GM18526 (cell line): ENCODE results near the gene PLCL1.

Experiments used
- POLR2A ChIP-seq: IDR thresholded peaks from 3 replicates; pipeline ENCODE4 v1.6.1; 2011; ENCODE audit not compliant: insufficient read length; ENCODE audit errors: extremely low read depth

The PLCL1 gene

DNA sequence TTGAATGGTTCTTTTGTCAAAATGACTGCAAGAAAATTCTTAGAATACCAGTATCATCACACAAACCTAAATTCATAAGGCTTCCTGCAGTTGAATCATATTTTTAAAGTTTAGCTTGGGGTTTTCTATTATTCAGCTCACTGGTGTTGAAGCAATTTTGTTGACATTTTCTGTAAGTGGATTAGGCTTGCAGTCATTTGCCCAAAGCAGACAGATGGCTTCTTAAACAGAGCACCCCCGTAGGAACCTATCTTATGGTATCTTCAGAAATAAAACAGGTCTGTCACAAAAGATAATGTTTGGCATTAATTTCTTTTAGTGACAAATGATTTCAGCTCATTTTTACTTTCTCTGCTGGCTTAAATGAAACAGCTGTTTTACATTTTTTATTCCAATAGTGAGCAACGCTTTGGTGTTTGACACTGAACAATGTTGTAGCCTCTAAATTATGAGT lies 331.1 kb downstream of the PLCL1 start:
- TF ChIP-seq POLR2A: no peak

DNA sequence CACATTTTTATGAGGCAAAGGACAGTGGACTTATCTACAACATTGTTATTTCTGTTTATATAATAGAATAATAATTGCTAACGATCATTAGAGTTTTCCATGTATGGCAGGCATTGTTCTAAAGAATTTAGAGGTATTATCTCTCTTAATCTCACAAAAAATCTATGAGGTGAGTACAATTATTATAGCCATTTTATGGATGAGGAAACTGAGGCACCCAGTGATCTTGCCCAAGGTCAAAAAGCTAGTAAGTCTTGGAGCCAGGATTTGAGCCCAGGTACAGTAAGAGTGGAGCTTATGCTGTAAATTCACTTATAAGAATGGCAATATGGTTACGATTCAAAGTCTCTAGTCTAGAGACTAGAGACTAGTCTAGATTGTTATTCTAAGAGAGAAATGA lies 331.7 kb downstream of the PLCL1 start:
- TF ChIP-seq POLR2A: no peak

DNA sequence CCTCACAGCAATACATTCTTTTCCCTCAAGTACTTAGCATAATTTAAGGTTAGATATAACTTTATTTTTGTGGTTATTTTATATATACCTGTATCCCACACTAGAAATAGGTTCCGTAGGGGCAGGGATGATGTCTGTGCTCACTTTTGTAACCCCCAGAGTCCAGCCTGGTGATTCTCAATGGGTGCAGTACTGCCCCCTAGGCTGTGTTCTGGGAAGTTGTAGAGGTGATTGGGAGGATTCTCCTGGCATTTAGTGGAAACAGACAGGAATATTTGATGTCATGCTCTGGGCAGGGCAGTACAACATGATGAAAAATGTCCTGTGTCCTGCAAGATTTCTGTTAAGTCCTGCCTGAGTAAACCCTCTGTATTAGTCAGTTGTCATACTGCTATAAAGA lies 333.3 kb downstream of the PLCL1 start:
- TF ChIP-seq POLR2A: no peak

DNA sequence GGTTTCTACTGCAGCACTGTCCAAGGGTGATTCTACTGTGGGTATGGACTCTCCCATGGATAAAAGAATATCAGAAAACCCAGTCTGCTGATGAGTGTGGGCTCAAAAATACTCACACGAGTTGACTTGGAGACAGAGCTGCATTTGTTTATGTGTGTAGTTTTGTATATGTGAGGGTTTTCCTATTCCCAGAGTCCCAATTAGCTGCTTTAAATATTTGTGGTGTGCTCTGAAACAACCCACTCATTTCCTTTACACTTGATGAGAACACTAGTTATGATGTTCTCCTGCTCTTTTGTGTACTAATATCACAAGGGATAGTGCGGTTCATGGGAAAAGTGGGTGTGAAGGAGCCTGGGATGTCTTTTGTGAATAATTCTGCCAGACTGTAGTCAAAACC lies 337.3 kb downstream of the PLCL1 start:
- no peak for TF ChIP-seq POLR2A

DNA sequence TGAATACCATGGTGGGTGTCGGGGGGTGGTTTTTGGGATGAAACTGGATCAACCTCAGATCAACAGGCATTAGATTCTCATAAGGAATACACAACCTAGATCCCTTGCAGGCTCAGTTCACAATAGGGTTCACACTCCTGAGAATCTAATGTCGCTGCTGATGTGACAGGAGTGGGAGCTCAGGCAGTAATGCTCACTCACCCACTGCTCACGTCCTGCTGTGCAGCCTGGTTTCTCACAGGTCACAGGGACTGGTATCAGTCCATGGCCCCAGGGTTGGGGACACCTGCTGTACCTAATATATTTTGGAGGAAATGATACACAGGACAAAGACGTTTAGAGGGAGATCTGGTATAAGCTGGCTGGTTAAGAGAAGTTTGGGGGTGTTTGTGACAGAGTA lies 338.8 kb downstream of the PLCL1 start:
- no peak for TF ChIP-seq POLR2A

DNA sequence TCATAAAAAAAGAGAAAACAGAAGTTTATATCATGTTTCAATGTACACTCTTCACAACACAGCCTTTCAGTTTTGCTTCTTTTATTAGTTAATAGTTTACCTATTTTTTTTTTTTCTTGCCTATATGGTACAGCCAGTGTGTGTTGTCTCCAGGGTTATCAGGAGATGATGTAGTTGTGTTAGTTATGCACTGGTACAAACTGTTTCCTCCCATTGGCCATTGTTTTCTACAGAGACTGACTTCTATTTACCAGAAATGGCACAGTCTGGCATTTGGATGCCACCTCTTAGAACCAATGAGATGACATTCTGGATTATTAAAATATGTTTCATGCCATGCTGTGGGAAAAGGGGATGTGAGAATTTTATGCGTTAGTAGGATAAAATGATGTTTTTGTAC lies 339.4 kb downstream of the PLCL1 start:
- TF ChIP-seq POLR2A: no peak

DNA sequence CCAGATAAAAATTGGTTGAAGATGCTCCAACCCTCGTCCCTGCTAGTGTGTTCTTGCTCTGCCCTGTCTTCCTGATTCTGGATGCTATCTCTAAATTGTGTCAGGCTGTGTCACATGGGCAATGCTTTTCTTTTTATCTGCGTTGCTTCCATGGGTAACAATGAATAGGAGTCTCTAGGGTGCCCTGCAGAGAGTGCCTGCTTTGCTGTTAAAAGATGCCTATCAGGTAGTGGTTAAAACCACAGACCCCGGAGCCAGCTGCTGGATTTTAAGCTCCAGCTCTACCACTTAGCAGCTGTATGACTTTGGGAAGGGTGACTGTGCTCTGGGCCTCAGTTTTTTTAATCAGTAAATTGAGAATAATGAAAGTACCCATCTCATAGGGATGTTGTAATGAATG lies 340.3 kb downstream of the PLCL1 start:
- no peak for TF ChIP-seq POLR2A

DNA sequence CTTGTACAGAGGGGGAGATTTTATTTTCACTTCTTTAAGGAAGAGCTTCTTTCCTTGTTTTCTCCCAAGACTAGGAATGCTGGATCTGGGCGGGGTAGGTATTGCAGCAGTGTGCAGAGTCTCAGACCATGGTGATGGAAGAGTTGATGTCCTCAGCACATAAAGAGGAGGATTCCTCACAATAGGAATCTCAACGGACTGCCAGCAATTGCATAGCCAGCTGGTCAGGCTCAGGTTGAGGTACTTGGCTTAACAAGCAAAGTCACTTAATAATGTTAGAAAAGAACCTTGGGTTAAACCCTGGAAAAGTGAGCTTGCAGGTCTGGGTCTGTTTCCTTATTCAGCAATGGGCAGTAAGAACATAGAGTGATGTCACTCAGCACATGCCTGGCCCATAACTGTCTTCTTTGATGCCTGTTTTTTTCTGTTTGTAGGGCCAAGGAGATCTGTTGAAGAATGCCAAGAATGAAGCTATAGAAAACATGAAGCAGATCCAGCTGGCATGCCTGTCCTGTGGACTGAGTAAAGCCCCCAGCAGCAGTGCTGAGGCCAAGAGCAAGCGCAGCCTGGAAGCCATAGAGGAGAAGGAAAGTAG lies 342.1 kb downstream of the PLCL1 start:
- no peak for TF ChIP-seq POLR2A

DNA sequence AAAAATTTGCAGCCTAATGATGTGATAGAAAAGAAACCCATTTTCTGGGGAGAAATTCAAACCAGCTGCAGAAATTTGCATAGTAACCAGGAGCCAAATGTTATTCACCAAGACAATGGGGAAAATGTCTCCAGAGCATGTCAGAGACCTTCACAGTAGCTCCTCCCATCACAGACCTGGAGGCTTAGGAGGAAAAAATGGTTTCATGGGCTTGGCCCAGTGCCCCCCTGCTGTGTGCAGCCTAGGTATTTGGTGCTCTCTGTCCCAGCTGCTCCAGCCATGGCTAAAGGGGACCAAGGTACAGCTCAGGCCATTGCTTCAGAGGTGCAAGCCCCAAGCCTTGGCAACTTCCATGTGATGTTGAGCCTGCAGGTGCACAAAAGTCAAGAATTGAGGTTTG lies 352.9 kb downstream of the PLCL1 start:
- TF ChIP-seq POLR2A: no peak

DNA sequence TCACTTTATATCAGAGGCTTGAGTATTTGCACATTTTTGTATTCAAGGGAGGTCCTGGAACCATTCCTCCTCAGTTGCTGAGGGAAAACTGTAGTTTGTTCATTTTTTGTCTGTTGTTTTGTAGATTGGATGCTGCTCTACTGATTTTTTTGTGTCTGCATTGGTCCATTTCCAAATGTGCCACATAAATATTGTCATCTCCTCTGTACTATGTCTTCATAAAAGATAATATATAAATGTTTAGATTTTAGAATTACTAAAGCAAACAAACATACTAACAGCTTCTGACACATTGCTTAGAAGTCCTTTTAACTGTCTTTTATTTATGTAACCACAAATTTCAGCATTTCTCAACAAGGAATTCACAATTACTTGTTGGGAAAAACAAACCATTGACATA lies 356.8 kb downstream of the PLCL1 start:
- no peak for TF ChIP-seq POLR2A

DNA sequence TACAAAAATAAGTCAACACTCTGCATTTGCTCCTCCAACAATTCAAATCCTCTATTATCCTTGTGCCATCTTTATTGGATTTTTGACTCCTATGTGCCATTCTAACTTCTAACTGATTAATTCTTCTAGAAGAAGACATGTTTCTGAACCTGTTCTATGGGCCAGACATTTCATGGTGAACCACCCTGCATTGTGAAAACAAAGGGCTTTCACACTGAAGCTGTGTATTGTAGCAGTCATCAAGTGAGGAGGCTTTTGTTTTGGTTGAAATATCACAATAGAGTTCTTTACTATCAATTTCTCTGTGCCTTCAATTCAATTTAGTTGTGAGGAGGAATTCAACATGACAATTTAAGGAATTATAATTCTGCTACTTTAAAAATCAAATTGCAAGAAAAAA lies 357.9 kb downstream of the PLCL1 start:
- no peak for TF ChIP-seq POLR2A

DNA sequence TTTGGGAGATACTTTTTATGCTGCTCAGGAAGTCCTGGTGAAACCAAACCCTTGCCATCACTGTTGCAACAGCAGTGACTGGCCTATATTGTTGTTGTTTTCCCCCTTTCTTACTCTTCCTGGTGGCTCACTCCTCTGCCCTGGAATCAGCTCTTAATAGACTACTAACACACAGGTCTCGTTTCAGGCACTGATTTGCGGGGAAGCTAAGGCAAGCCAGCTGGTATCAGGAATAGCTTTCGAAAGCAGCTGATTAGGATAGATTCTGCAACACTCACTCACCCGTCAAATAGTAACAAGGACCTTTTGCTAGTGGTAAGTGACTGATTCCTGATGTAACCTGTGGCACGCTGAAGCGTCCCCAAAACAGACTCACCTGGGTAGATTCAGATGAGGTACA lies 360.4 kb downstream of the PLCL1 start:
- TF ChIP-seq POLR2A: no peak

DNA sequence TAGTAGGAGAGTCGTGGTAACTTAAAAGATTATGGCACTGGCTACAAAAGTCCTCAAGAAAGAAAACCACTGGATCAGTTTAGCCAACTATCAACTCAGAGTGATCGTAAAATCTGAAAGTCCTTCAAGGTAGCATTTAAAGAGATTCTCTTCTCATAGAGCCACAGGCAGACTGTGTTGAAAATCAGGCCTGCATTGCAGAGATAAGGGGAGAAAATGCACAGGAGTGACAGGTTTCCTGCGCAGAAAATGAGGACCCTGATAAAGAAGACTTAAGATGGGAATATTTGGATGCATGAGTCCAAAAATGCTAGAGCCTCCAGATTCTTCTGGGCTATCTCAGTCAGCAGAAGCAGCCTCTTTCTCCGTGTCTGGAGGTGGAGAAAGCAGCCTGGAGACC lies 360.9 kb downstream of the PLCL1 start:
- no peak for TF ChIP-seq POLR2A

DNA sequence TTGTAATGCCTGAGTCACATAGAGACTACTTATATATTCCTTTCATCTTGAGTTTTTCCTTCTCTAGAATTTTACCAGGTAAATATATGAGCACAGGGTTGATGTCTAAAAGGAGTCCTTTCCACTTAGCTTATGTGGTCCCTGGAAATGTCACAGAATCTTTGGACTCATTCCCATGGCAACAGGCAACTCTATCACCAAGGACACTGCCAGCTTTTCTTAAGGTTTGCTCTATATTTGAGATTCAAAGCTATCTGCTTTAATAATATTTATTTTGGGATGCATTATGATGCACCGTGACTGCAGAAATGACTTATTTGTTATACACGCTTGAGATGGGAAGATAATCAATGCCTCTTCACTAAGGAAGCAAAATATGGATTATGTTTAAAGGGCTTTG lies 363.0 kb downstream of the PLCL1 start:
- TF ChIP-seq POLR2A: no peak

DNA sequence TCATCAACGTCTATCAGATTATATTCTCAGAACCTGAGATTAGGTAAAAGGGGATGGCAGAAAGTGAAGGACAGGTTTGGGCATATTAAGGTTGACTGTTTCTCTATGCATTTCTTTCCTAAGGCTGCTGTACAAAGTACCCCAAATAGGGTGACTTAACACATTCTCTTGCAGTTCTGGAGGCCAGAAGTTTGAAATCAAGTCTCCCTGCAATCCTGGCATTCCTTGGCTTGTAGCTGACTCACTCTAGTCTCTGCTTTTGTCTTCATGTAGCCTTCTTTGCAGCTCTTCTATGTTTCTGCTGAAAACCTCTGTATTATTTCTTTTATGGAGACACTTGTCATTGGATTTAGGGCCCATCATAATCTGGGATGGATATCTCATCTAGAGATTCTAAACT lies 364.3 kb downstream of the PLCL1 start:
- TF ChIP-seq POLR2A: no peak

DNA sequence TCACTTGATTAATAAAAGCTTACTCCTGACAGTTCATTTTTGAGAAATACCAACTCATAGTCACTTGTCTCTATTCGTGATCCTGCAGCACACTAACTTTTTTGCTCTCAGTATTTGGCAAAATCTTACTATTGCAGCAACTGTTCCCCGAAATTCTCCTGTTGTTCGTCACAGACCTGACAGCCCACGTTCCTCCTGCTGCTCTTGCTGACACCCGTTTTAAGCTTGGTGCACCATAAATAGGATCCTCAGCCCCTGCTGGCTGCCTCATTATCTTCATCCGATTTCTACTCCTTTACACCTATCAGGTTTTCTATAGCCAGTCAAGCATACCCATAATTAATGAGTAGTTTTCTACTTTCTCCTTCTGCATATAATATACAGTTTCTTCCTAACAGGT lies 368.8 kb downstream of the PLCL1 start:
- no peak for TF ChIP-seq POLR2A

DNA sequence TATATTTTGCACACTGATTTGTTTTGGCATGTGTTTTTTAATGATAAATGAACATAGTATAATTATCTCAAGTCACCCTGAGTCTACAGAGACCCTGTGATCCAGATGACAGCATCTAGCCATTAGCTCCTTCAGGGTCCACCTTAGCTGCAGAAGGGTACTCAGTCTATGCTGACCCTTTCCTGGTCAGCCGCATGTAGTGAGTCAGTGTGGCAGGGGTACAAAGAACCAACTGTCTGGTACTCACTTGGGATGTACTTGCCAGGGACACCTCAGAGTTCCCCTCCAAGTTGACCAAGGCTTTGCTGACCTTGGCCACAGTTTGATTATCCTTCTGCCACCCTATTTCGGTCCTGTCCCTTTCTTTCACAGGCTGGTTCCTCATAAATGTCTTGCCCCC lies 369.5 kb downstream of the PLCL1 start:
- TF ChIP-seq POLR2A: no peak

DNA sequence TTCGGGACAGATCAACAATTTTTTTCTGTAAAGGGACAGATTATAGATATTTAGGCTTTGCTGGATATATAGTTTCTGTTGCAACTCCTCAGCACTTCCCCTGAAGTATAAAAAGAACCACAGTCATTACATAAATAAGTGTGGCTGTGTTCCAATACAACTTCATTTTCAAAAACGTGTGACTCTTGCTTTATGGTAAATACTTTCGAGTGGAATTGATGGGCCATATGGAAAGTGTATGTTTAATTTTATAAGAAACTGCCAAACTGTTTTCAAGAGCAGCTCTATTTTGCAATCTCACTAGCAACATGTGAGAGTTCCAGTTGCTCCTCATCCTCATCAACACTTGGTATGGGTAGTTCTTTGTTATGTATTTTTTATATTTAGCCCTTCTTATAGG lies 370.9 kb downstream of the PLCL1 start:
- no peak for TF ChIP-seq POLR2A

DNA sequence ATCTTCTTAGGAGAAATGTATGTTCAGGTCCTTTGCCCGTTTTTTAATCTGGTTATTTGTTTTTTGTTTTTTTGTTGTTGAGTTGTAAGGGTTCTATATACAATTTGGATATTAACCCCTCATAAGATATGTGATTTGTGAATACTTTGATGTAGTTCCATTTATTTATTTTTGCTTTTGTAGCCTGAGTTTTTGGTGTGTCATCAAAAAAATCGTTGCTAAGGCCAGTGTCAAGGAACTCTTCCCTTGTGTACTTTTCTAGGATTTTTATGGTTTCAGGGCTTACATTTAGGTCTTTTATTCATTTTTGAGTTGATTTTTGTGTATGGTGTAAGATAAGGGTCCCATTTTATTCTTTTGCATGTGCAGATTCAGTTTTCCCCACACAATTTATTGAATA lies 372.6 kb downstream of the PLCL1 start:
- TF ChIP-seq POLR2A: no peak

DNA sequence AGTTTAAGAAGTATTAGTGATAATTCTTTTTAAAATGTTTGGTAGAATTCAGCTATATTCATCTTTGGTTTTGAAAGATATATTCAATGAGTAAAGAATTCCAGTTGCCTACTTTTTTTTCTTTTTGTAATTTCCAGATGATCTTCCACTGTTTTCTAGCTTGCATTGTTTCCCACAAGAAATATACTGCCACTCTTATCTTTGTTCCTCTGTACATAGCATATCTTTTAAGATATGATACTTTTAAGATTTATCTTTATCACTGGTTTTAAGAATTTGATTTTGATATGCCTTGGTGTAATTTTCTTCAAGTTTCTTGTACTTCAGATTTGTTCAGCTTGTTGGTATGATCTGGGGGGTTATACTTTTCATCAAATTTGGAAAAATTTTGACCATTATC lies 374.4 kb downstream of the PLCL1 start:
- no peak for TF ChIP-seq POLR2A
